ENCODE results near the gene PRKAG3.

GRCh38 chr2:218871345-218872302, 40.0 kb upstream of the PRKAG3 start:
- no peak for TF ChIP-seq REST (IDR thresholded peaks at IDR 0.05; ENCODE audit: unreplicated experiment)
- no peak for TF ChIP-seq CTCF (conservative IDR thresholded peaks at IDR 0.05; ENCODE audit: low read depth in 2 of 2)
- no peak for TF ChIP-seq ZNF114 (CRISPR knock-in tag; IDR thresholded peaks at IDR 0.05)
- TF ChIP-seq EZH2phosphoT487 (IDR thresholded peaks at IDR 0.05; ENCODE audit: unreplicated experiment), result peak; percentile 76
- no peak for TF ChIP-seq POLR2AphosphoS5 (IDR thresholded peaks at IDR 0.05; ENCODE audit: low read depth)
- peak; percentile 79 for TF ChIP-seq EZH2 (IDR thresholded peaks at IDR 0.05; ENCODE audit: low read depth, unreplicated experiment)
- TF ChIP-seq ETS1 (IDR thresholded peaks at IDR 0.05), result no peak
